Measurements from ENCODE around the gene RAPGEF2. TPM values are rescaled to one million over a fixed set of nuclear protein-coding genes. Genes with fewer than 3 reads are reported as not detected.
"Not testable (repeated sequence)": the region's sequence is repeated elsewhere in the genome, so short reads cannot be mapped to it uniquely, and the experiment has no call there.

Gene RAPGEF2
- total RNA-seq, 1 experiment from 2014 or later = 12.7 TPM

DNA sequence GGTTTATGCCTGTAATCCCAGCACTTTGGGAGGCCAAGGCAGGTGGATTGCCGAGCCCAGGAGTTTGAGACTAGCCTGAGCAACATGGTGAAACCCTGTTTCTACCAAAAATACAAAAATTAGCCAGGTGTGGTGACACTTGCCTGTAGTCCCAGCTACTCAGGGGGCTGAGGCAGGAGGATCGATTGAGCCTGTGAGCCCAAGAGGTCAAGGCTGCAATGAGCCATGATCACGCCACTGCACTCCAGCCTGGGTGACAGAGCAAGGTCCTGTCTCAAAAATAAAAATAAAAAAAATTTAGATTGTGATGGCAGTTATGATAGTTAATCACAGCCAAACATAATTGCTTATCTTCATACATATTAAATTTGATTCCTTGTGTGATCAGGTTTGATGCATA, 58.6 kb downstream of the RAPGEF2 start:
- not testable (repeated sequence) for DNase-seq (ENCODE audit: low read depth)

DNA sequence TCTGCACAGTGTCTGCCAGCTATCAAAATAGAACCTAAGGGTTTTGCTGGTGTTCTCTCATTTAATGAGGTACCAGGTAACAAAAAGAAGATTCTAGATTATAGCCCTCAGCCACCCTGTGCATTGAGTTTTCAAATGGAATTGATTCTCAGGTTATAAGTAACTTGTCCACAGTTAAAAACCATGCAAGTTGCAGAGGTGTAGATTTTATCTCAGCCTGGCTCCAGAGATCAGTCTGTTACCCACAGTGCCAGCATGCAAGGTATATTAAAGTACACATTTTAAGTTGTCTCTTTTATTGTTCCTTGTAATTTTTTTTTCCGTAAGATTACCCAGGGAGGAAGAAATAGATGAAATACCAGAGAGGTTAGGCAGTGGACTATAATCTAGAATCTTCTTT, 59.7 kb downstream of the RAPGEF2 start:
- DNase-seq (ENCODE audit: low read depth) = no peak

DNA sequence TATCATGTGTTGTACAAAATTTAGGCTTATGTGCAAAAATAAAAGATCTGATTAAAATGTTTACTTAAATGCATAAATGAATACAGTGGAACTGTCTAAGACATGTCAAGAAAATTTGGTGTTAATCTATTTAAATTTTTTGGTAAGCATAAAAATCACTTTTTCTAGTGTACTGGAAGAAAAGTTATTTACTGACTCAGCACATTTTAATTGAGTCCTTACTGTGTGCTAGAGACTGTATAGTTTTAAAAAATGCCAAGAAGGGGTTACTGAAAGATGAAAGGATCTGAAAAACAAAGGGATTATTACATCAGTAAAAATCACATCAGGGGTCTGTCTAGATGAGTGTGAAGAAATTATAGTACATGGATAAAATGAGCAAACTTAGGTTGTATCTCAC, 60.6 kb downstream of the RAPGEF2 start:
- DNase-seq (ENCODE audit: low read depth) = no peak

DNA sequence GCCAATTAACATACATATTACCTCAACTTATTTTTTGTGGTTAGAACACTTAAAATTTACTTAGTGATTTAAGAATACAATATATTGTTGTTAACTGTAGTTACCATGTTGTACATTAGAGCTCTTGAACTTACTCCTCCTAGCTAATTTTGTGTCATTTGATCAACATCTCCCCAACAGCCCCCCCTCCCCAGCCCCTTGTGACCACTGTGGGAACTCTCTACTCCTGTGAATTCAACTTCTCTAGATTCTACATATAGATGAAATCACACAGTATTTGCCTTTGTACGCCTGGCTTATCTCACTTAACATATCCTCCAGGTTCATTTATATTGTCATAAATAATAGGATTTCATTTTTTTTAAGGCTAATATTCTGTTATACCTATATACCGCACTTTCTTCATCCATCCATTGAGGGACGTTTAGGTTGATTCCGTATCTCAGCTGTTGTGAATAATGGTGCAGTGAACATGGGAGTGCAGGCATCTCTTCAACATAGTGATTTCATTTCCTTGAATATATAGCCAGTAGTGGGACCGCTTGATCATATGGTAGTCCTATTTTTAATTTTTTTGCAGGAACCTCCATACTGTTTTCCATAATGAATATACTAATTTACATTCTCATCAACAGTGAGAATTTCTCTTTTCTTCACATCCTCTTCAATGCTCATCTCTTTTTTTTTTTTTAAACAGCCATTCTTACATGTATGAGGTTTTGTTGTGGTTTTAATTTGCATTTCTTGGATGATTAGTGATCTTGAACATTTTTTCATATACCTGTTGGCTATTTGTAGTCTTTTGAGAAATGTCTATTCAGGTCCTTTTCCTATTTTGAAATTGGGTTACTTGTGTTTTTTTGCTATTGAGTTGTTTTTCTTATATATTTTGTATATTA, 66.8 kb downstream of the RAPGEF2 start:
- DNase-seq (ENCODE audit: low read depth) = no peak

DNA sequence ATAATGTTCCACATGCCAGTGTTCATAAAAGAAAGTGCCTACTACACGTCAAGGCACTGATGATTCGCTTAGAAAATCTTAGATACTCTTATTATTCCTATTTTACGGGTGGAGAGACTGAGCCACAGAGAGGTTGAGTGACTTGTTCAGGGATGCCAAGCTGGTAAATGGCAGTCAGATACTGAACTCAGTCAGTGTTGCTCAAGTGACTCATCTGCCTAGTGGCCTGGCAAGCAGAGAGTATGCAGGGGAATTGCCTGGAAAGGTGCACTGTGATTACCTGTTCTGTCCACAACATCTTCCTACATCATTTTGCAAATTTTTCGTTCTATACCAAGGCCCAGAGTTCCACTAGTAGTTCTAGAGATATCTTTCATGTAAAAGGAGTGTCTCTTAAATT, 68.4 kb downstream of the RAPGEF2 start:
- DNase-seq (ENCODE audit: low read depth) = peak; percentile 9

DNA sequence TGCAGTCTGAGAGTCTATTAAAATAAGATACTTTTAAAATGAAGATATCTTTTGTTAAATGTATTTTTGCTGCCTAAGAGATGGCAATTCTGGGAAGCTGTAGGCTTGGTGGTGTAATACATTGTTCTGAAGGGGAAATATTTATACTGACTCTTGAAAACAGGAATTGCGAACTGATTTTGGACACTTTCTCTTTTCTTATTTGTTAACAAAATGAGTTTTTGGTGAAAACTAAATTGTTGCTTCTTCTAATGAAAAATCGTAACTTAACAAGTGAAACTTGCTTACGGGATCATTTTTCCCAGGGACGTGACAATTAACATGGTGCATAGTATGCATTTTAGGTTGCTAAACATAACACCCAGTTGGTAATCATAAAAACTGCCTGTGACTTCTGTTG, 71.0 kb downstream of the RAPGEF2 start:
- no peak for DNase-seq (ENCODE audit: low read depth)

DNA sequence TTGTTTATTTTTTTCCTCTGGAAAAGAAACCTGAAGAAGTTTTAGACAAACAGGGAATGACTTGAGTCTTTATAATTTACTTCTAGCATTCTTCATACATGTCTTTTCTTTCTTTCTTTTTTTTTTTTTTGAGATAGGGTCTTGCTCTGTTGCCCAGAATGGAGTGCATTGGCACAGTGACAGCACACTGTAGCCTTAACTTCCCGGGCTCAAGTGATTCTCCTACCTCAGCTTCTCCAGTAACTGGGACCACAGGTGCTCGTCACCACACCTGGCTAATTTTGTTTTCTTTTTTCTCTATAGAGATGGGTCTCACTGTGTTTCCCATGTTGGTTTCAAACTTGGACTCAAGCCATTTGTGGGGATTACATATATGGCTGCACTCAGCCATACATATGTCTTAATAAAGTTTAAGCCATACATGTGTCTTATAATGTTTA, 71.8 kb downstream of the RAPGEF2 start:
- DNase-seq (ENCODE audit: low read depth) = no peak

DNA sequence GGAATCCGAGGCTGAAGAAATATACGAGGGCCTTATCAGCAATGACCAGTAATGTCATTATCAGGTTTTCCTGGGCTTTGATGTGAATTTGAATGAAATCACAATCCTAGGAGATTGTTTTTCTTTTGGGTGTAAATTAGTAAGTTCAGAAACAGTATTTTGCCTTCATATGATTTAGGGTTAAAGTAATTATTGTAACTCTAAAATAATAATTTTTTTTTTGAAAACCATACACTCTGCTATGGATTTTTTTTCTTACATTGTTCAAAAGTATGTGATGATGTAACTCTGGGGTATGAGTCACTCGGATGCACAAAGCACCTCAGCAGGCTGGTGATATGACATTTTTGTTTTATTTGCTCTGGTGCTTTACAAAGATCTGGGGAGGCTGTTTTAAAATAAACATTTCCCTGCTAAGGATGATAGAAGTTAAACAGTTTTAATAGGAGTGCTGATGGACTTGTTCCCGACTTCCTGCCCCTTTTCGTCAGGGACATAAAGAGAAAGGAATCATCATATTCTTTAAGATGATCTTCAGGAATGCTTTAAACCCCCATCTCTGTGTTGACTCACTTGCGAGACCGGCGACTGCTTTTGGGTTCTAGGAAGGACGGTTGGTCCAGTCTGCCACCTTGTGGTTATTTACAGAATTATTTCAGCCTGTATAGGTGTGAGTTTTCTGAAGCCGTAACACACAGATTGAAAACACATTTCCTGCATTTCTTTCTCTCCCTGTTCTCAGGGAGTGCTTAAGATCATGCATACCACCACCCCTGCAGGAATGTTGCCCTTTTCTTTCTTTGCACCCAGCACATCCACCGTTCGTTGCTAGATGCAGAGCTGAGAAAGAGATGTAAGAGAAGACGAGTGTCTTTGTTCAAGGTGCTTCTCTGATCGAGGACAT, 72.5 kb downstream of the RAPGEF2 start:
- DNase-seq (ENCODE audit: low read depth) = peak; percentile 71

DNA sequence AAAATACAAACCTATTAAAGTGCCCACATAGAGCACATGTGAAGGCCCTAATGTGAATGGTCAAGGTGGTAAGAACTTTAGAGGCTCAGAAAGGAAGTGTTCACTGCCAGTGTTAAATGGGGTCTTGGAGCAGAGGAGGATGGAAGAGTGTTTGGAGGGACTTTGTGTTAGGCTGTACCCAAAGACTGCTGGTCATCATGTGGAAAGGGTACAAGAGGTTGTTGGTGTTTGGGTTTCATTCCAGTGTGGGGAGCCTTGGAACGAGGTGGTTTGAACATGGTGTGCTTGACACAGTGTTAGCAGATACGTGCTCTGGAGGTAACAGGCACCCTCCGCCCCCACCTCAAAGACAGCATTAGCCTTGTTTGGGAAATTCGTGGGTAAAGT, 73.1 kb downstream of the RAPGEF2 start:
- DNase-seq (ENCODE audit: low read depth) = no peak

DNA sequence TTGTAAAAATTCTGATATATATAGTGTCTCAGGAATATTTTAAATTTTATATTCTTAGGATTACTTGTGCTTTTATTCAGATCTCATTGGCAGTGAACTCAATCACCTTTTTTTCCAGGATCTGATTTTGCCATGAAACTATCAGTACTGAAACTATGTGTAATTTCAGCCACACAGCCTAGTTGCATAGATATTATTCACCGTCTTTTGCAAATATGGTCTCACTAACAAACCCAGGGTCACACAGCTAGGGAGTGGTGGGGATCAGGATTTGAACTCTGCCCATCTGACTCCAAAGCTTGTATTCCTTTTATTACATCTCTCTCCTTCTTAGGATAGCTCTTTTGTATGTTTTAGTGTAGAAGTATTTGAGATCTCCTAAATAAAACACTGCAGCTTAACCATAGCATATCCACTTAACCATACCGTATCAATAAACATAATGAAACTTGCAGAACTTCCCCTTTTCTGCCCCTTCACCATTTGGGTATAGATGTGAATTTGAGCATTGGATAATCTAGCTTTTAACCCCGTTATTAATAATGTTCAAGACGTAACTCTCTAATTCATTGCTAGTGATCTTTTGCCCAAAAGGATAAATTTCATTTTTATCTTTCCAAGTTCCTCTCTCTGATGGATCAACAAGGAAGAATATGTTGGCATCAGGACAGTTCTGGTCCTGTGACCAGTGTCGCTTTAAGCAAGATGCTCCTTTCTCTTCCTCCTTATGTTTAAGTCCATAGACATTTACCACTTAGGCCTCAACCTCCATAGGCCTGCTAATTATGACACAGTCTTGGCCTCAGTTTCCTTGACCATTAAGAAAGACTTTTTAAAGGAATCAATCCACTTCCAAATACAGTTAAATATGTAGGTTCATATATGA, 74.6 kb downstream of the RAPGEF2 start:
- DNase-seq (ENCODE audit: low read depth) = no peak

DNA sequence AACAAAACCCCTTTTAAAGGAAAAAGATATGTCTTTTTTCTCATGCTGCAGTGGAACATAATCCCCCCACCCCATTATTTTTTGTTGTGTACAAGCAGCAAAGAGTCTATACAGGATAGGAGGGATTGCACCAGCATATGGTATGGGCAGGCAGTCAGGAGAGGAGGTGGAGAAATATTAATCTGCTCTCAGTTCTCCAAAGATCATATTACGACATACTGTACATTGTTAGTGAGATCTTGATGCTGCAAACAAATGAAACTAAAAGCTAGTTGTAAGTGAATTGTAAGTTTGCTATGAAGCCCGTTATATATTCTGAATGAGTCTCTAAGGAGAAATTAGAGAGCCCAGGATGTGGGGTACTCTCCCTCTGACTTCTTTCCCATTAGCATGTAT, 75.3 kb downstream of the RAPGEF2 start:
- DNase-seq (ENCODE audit: low read depth) = no peak

DNA sequence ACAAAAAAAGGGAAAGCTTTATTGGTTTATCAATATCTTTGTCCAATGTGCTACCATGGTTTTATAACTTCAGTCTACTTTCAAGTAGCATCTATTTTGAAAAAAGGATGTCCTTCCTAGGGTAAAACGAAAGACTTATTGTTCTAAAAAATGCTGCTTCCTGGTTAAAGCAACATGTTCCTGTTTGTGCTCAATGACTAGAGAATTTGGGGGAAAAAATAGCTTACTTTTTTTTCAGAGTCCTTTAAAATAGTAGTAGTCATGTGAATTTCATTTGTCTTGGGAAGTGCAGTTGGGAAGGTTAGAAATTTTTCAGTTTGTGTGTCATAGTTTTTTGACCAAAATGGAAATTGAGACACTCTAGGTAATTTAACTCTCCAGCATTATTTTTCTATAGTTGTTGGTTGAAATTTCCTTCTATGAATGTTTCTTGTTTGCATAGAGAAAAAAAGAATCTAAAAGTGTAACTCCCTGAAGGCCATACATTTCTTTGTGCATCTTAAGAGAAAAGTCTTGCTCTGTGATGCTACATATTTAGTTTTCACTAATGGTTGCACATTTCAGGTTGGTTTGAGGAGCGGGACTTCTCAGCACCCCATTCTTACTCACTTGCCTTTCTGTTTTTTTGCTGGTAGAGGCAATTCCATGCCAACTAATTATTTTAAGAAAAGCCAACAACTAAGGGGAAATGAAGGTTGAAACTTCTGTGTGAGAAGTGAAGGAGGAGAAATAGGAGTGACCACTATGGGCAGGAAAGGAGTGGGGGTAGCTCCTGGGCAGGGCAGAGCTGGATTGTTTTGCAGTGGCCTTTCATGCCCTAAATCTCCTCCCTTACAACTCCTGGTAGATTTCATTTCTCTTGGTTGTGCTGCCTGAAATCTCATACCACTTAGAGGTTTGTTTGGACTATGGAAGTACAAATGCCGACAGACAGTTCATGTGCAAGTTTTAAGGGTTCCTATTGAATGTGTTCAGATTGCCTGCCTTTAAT, 76.4 kb downstream of the RAPGEF2 start:
- DNase-seq (ENCODE audit: low read depth) = no peak

DNA sequence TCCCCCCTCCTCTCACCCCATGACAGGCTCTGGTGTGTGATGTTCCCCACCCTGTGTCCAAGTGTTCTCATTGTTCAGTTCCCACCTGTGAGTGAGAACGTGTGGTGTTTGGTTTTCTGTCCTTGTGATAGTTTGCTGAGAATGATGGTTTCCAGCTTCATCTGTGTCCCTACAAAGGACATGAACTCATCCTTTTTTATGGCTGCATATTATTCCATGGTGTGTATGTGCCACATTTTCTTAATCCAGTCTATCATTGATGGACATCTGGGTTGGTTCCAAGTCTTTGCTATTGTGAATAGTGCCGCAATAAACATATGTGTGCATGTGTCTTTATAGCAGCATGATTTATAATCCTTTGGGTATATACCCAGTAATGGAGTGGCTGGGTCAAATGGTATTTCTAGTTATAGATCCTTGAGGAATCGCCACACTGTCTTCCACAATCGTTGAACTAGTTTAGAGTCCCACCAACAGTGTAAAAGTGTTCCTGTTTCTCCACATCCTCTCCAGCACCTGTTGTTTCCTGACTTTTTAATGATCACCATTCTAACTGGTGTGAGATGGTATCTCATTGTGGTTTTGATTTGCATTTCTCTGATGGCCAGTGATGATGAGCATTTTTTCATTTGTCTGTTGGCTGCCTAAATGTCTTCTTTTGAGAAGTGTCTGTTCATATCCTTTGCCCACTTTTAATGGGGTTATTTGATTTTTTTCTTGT, 81.2 kb downstream of the RAPGEF2 start:
- DNase-seq (ENCODE audit: low read depth) = not testable (repeated sequence)

DNA sequence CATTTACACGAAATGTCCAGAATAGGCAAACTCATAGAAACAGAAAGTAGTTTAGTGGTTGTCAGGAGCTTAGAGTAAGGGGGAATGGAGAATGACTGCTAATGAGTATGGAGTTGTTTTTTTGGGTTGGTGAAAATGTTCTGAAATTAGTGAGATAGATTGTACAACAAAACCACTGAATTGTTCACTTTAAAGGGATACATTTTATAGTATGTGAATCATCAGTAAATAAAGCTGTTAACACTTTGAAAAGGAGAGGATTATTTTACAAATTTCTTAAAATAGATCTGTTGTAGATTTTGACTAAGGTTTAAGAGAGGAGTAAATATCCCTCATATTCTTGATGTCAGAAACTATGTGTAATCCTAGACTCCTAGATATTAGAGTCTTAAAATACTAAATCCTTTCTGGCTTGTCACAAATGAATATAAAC, 82.7 kb downstream of the RAPGEF2 start:
- no peak for DNase-seq (ENCODE audit: low read depth)

DNA sequence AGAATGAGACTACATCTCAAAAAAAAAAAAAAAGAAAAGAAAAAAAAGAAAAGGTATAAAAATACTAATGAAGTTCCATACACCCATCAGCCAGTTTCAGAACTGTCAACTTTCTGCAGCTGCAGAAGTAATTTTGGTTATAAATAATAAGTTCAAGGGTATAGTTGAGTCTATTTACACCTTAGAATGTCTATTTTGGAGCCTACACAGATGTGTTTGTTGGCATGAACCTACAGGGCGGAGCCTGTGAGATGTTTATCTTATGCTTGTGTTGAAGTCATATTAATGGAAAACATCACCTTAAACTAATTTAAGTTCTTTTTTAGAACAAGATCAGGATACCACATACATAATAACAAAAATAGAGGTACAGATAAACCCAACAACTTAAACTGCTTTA, 85.8 kb downstream of the RAPGEF2 start:
- DNase-seq (ENCODE audit: low read depth) = no peak

DNA sequence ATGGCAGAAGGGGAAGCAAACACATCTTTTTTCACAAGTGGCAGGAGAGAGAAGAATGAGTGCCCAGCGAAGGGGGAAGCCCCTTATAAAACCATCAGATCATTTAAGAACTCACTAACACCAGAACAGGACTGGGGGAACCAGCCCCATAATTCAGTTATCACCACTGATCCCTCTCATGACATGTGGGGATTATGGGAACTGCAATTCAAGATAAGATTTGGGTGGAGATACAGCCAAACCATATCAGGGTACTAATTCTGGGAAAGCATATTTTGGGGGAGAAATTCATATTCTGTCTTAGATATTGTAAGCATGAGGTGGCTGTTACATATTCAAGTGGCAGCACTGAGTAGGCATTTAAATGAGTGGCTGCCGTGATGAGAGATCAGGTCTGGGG, 87.8 kb downstream of the RAPGEF2 start:
- DNase-seq (ENCODE audit: low read depth) = no peak

DNA sequence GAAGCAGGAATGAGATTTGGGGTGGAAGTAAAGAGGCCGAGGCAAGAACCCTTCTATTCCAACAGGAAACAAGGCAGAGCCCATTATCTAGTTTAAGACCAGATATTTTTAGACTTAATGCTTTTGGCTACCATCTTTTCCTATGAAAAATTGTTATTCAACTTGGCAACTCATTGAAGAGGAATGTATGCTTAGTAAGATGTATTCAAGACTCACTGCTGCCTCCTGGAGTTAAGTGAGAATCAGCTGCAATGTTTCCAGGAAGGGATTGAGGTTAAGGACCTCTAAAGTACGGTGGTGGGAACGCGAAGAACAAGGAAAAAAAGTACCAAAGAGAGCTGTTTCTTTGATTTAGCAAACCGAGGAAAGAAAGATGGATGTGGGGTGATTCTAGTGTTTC, 89.1 kb downstream of the RAPGEF2 start:
- peak; percentile 78 for DNase-seq (ENCODE audit: low read depth)

DNA sequence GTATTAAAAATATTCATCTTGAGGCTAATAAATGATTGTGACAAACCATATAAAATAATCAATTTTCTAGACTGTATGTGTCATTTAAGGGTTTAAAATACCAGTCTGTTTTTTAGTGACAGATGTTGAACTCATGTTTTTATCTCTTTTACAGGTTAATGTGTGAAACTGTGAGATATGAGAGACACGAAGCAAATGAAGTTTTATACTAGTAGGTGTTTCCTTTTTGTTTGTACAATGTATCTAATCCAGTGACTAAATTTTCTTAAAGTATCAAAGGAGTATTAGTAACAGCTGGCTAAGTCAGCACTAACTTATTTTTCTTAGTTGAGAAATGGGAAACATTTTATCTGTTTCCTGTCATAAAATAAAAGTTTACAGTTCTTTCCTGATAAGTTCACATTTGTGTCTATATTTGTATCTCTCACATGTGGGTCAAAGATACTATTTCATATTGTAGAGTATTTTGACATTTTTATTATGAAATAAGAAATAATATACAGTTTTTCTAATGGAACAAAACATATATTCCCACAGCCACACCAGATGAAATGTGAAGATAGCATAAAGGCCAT, 90.3 kb downstream of the RAPGEF2 start:
- no peak for DNase-seq (ENCODE audit: low read depth)

DNA sequence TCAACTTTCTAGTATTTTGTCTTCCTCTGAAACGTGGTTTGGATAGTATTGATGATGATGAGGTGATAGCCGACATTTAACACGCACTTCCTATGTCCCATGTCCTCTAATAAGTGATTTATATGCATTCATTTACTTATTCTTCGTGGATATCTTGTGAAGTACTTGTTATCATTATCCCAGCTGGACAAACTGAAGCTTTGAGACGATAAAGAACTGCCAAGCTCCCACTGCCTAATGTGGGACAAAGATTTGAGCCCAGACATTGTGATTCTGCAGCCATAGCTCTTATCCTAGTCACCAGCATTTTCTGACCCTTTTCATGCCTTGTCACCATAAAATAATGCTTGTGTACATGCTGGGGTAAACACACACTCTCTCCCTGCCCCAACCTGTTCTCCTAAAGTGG, 92.5 kb downstream of the RAPGEF2 start:
- DNase-seq (ENCODE audit: low read depth) = no peak

Measured in RPMI7951 (cell line).